HL-60 (cell line): Measurements from ENCODE around the gene DPT.

Experiments
- CTCF ChIP-seq: IDR thresholded peaks from one replicate; pipeline ENCODE4 v1.5.1; 2011; ENCODE audit warnings: low read length, control low read depth, inconsistent platforms; ENCODE audit not compliant: insufficient read depth
- POLR2AphosphoS5 ChIP-seq: IDR thresholded peaks from 2 replicates; pipeline ENCODE4 v1.6.1; 2012; ENCODE audit warnings: low read depth
- REST ChIP-seq: IDR thresholded peaks from 2 replicates; pipeline ENCODE4 v1.6.1; 2012; ENCODE audit warnings: low read depth; ENCODE audit not compliant: insufficient replicate concordance

- TF ChIP-seq CTCF: no peak
- no peak for TF ChIP-seq REST
- no peak for TF ChIP-seq POLR2AphosphoS5
Observed at GRCh38 chr1:168665975-168666374, 63.0 kb downstream of the DPT start.
